Ovary (tissue), 9 donors: ENCODE data around the gene WNT6. TPM values are rescaled to one million over a fixed set of nuclear protein-coding genes. Genes with fewer than 3 reads are reported as not detected.

Source experiments
- DNase-seq, 5 donors: peaks; one replicate each; pipeline ENCODE4 v3.0.0-alpha.2; 2019 to 2020
- H3K27ac ChIP-seq, 2 donors: fragments of 200-600 bp; one replicate each; pipeline versions ENCODE4 v1.5.1 to v1.8.0; 2019 to 2022
- H3K27me3 ChIP-seq: fragments of 200-600 bp; one replicate; pipeline ENCODE4 v1.8.0; 2022
- H3K36me3 ChIP-seq: fragments of 200-600 bp; sonication (generic); one replicate; pipeline ENCODE4 v1.5.1; 2019
- H3K4me1 ChIP-seq: one replicate; pipeline ENCODE4 v1.8.1; 2013; ENCODE audit warnings: mild to moderate bottlenecking, moderate library complexity; ENCODE audit not compliant: insufficient read depth
- H3K4me3 ChIP-seq: fragments of 200-600 bp; sonication (generic); one replicate; pipeline ENCODE4 v1.5.1; 2017
- H3K9me3 ChIP-seq, 2 donors: fragments of 200-600 bp in 1 of 2; sonication (generic) in 1 of 2; one replicate each; pipeline versions ENCODE4 v1.5.1 to v1.8.1; 2013 to 2019; ENCODE audit warnings: mild to moderate bottlenecking in 1 of 2, moderate library complexity in 1 of 2
- EP300 ChIP-seq: sonication (generic); formaldehyde crosslinking; IDR thresholded peaks from one replicate; pipeline ENCODE4 v1.6.1; 2017; ENCODE audit warnings: antibody characterized with exemption
- POLR2A ChIP-seq: fragments of 450-650 bp; IDR thresholded peaks from one replicate; pipeline ENCODE4 v1.6.1; 2017; ENCODE audit warnings: antibody characterized with exemption, mild to moderate bottlenecking, moderate library complexity
- WGBS, 3 donors: extraction: QIAGEN DNeasy Blood & Tissue Kit in 1 of 3; methylation state at CpG; one replicate each; pipeline versions ENCODE4 v1.1.5 to v1.1.7; 2013 to 2017; 5-methylcytosine and 5-hydroxymethylcytosine counted together
- intact Hi-C, 4 donors: fragments of 100-400 bp; cut with DNase I; formaldehyde crosslinking; loops; one replicate each; pipeline versions ENCODE4 v1.11.0 to v1.15.1; 2022 to 2023
- polyA plus RNA-seq, 2 donors: library from polyadenylated mRNA; stranded (reverse); fragments of 200-250 nt in 1 of 2; fragments of 350-450 nt in 1 of 2; fragmentation: Illumina TruSeq in 1 of 2; extraction: RNeasy Lipid Tissue Mini Kit (QIAGEN cat#74804) in 1 of 2; gene quantifications; one replicate each; pipeline ENCODE4 v1.2.3, GENCODE V29; 2013 to 2014
- total RNA-seq, 7 donors: library from RNA; depleted of rRNA in 2 of 7; stranded (reverse); fragments of >200 nt in 2 of 7; fragmentation: NEBNext Ultra II Directional in 3 of 7; extraction: Animal tissue kit (Norgen Biotek cat#: 25700) in 3 of 7; gene quantifications; one replicate each; pipeline versions ENCODE4 v1.1.0 to v1.2.4, GENCODE V29; 2016 to 2023
- TF ChIP-seq, protein P1 (sequence below), 3 donors: fragments of 450-650 bp in 2 of 3; fragments of 200-600 bp in 1 of 3; IDR thresholded peaks; one replicate each; pipeline versions ENCODE4 v1.5.1 to v1.8.0; 2016 to 2022; ENCODE audit warnings: antibody characterized with exemption in 3 of 3, mild to moderate bottlenecking in 1 of 3
- donor health status: DM: no; HTN: no; CAD: no; lungs with moderate emphysema.
- donor health status: DM: no; HTN: no; CAD: no.
- donor health status: Bipolar disorder and iron deficiency.
- donor health status: DM: yes; HTN: yes; CAD: no.
- donor health status: DM: no; HTN: no; CAD: no.
- donor health status: DM: yes; HTN: yes; CAD: no.

WNT6 gene
- total and polyA plus RNA-seq, 9 donors: 0.13 to 4.5 (median 2.0) TPM

DNA sequence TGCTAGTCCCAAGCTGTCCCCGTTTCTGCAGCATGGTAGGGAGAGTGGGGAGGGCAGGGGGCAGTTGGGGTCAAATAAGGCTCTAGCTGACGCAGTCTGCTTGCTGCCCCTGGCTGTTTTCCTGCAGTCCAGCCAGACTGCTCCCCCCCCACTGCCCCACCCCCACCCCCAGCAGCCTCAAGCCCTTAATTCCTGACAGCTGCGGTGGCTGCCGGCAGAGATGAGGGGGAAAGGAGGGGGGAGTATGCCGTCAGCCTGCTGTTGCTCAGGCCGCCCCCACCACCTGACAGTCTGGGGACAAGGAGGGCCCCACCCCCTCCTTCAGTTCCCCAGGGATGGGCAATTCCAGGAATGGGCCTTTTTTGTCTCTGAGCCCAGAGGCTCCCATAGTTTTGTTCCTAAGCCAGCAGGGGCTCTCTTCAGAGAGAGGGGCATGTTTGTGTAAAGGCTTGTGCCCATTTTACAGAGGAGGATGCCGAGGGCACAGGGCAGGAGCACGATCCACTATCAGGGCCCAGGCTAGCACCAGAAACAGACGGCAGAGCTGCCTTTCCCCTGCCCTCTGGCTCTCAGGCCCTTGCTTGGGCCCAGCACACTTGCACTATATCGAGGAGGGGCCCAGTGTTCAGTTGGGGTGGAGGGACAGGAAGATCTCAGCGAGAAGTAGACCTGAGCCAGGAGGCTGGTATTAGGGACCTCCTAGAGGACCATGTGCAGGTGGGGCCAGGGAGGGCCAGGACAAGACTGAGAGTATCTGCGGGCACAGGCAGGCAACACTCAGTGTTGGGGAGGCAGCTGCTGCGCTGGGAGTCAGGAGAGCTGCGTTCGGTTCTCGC, 19.5 kb downstream of the WNT6 start:
- H3K4me3 ChIP-seq: no peak overlapping the region
- no peaks in the 10 kb centered on the region for H3K4me1 ChIP-seq
- WGBS, 3 donors: 40 to 50% (median 48%) methylated on average over 16 of the region's 16 CpGs

GRCh38 chr2:218879776-218880101, 20.1 kb downstream of the WNT6 start:
- no peaks in the 10 kb centered on the region for H3K9me3 ChIP-seq
- 11 to 12% (median 11%) methylated on average over 11 of the region's 11 CpGs for WGBS, 3 donors
- DNase-seq: no peak
- H3K36me3 ChIP-seq: no peaks in the 10 kb centered on the region
- H3K4me3 ChIP-seq: no peak overlapping the region
- TF ChIP-seq POLR2A (no peak), EP300 (no peak)
- TF ChIP-seq, protein P1, sequence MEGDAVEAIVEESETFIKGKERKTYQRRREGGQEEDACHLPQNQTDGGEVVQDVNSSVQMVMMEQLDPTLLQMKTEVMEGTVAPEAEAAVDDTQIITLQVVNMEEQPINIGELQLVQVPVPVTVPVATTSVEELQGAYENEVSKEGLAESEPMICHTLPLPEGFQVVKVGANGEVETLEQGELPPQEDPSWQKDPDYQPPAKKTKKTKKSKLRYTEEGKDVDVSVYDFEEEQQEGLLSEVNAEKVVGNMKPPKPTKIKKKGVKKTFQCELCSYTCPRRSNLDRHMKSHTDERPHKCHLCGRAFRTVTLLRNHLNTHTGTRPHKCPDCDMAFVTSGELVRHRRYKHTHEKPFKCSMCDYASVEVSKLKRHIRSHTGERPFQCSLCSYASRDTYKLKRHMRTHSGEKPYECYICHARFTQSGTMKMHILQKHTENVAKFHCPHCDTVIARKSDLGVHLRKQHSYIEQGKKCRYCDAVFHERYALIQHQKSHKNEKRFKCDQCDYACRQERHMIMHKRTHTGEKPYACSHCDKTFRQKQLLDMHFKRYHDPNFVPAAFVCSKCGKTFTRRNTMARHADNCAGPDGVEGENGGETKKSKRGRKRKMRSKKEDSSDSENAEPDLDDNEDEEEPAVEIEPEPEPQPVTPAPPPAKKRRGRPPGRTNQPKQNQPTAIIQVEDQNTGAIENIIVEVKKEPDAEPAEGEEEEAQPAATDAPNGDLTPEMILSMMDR (IDR thresholded peaks at IDR 0.05): no peak
- H3K27ac ChIP-seq: no peak overlapping the region
- intact Hi-C loops: no loop called here
- H3K27me3 ChIP-seq: no peaks in the 10 kb centered on the region
- no peaks in the 10 kb centered on the region for H3K4me1 ChIP-seq

More for the DNA sequence above, 19.5 kb downstream of the WNT6 start:
- no peak overlapping the region for H3K27ac ChIP-seq
- no peaks in the 10 kb centered on the region for H3K27me3 ChIP-seq
- intact Hi-C loops: no loop called here
- TF ChIP-seq, protein P1 (IDR thresholded peaks at IDR 0.05): no peak
- TF ChIP-seq EP300: no peak
- TF ChIP-seq POLR2A: no peak
- no peaks in the 10 kb centered on the region for H3K36me3 ChIP-seq
- DNase-seq: peak in 1 of 5 donors; percentile 19
- no peaks in the 10 kb centered on the region for H3K9me3 ChIP-seq

DNA sequence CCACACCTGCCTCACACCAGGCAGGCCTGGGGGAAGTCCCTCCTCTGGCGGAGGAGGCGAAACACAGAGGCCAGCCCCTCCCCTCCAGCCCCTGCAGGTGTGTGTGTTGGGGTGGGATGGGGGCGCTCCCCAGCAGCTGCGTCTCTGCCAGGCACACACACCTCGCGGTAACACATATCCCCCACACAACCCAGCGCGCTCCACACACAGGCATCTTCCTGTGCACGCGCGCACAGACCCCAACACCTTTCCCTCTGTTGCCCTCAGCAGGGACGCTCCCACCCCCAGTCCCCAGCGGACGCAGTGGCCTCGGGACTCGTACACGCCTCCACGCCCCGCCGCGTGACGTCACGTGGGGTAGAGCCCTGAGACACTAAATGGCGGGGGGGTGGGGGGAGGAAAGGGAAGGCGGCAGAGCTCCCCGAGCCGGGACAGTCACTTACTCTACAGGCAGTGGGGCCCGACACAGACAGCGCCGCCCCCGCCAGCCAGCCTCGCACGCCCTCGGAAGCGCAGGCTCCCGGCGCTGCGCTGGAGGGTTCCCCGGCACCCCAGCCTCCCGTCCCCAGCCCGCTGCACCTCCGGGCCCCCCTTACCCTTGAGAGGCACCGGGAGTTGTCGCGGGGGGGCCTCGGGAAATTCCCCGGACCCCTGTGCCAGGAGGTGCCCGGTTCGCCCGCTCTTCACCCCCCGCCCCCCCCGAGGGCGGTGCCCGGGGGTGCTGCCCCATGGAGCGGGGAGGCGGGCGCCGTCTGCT, 20.7 kb downstream of the WNT6 start, which contains the start of gene WNT10A:
Gene WNT10A, plus strand, starts transcription at position 751 of the 757 bp plus-strand sequence. CDS start 144 bp downstream, outside the sequence.
- intact Hi-C loops: no loop called here
- DNase-seq: no peak
- Histone ChIP-seq H3K4me1 (no peaks in the 10 kb centered on the region), H3K36me3 (no peaks in the 10 kb centered on the region), H3K27ac (no peak within 1 kb of the TSS), H3K9me3 (no peaks in the 10 kb centered on the region), H3K27me3 (no peaks in the 10 kb centered on the region), H3K4me3 (peak within 1 kb of the TSS; percentile 1)
- TF ChIP-seq EP300 (no peak), POLR2A (no peak)
- TF ChIP-seq, protein P1 (IDR thresholded peaks at IDR 0.05): no peak
- WGBS, 3 donors: 1 to 4% (median 2%) methylated on average over 36 to 58 of the region's 58 CpGs

- peak overlapping the region; percentile 1 for H3K4me3 ChIP-seq
- no peak for DNase-seq
- 25 to 46% (median 27%) methylated on average over 13 to 24 of the region's 24 CpGs for WGBS, 3 donors
- no peaks in the 10 kb centered on the region for H3K4me1 ChIP-seq
- no peaks in the 10 kb centered on the region for H3K9me3 ChIP-seq
- TF ChIP-seq EP300: no peak
- TF ChIP-seq, protein P1 (IDR thresholded peaks at IDR 0.05): no peak
- no peak for TF ChIP-seq POLR2A
- no peak overlapping the region for H3K27ac ChIP-seq
- intact Hi-C loops: no loop called here
- no peaks in the 10 kb centered on the region for H3K27me3 ChIP-seq
- no peaks in the 10 kb centered on the region for H3K36me3 ChIP-seq
These were observed 21.4 kb downstream of the WNT6 start for GRCh38 chr2:218880859-218881594.
